Esophagus (tissue), 2 donors: ENCODE measurements around the gene ANKLE1. TPM values are rescaled to one million over a fixed set of nuclear protein-coding genes. Genes with fewer than 3 reads are reported as not detected.

Source experiments
- H3K27ac ChIP-seq, 2 donors: one replicate each; pipeline ENCODE4 v1.5.1; 2013; ENCODE audit warnings: low read depth in 2 of 2, mild to moderate bottlenecking in 2 of 2, inconsistent platforms in 1 of 2, low read length in 1 of 2, moderate library complexity in 1 of 2
- H3K27me3 ChIP-seq, 2 donors: one replicate each; pipeline ENCODE4 v1.6.1; 2013; ENCODE audit warnings: low read length in 2 of 2, control low read depth in 1 of 2, mild to moderate bottlenecking in 1 of 2; ENCODE audit not compliant: insufficient read depth in 2 of 2, control insufficient read depth in 1 of 2
- H3K36me3 ChIP-seq, 2 donors: one replicate each; pipeline ENCODE4 v1.6.1; 2013; ENCODE audit warnings: low read length in 1 of 2; ENCODE audit not compliant: control insufficient read depth in 2 of 2, insufficient read depth in 2 of 2
- H3K4me1 ChIP-seq, 2 donors: one replicate each; pipeline ENCODE4 v1.6.1; 2013; ENCODE audit warnings: low read length in 1 of 2; ENCODE audit not compliant: control insufficient read depth in 2 of 2, insufficient read depth in 2 of 2
- H3K4me3 ChIP-seq, 2 donors: one replicate each; pipeline ENCODE4 v1.5.1; 2013; ENCODE audit warnings: low read length in 2 of 2, mild to moderate bottlenecking in 2 of 2, low read depth in 1 of 2, moderate library complexity in 1 of 2
- H3K9me3 ChIP-seq, 2 donors: one replicate each; pipeline ENCODE4 v1.6.1; 2013; ENCODE audit warnings: mild to moderate bottlenecking in 2 of 2, low read depth in 1 of 2, low read length in 1 of 2, moderate library complexity in 1 of 2; ENCODE audit not compliant: control insufficient read depth in 2 of 2, insufficient read depth in 1 of 2
- WGBS, 2 donors: extraction: QIAGEN DNeasy Blood & Tissue Kit; methylation state at CpG; one replicate each; pipeline ENCODE4 v1.1.7; 2013; 5-methylcytosine and 5-hydroxymethylcytosine counted together
- polyA plus RNA-seq, 2 donors: library from polyadenylated mRNA; stranded (reverse); fragments of 200-250 nt; gene quantifications; one replicate each; pipeline ENCODE4 v1.2.3, GENCODE V29; 2013
- donor health status: healthy with polysubstance abuse.
- donor health status: Bipolar disorder and iron deficiency.

ANKLE1 gene
- polyA plus RNA-seq, 2 donors, result 0.22 to 0.45 TPM

GRCh38 chr19:17329366-17330261 lies 47.9 kb downstream of the ANKLE1 start:
- Histone ChIP-seq H3K36me3 (peaks cover 0 to 28% of the 10 kb centered on the region in 2 donors), H3K4me1 (peaks cover 10 to 25% of the 10 kb centered on the region in 2 donors), H3K4me3 (peak overlapping the region; percentile 0 to 31), H3K27me3 (peaks cover 0 to 4% of the 10 kb centered on the region in 2 donors), H3K9me3 (peaks cover 0 to 12% of the 10 kb centered on the region in 2 donors), H3K27ac (no peak overlapping the region)
- 51% methylated on average over 45 to 51 of the region's 51 CpGs for WGBS, 2 donors

GRCh38 chr19:17330262-17331044 lies 48.8 kb downstream of the ANKLE1 start:
- Histone ChIP-seq H3K4me1 (peaks cover 10 to 27% of the 10 kb centered on the region in 2 donors), H3K9me3 (peaks cover 0 to 12% of the 10 kb centered on the region in 2 donors), H3K36me3 (peaks cover 0 to 21% of the 10 kb centered on the region in 2 donors), H3K4me3 (no peak overlapping the region), H3K27ac (no peak overlapping the region), H3K27me3 (peaks cover 0 to 4% of the 10 kb centered on the region in 2 donors)
- 84 to 91% methylated on average over 21 to 24 of the region's 24 CpGs for WGBS, 2 donors

GRCh38 chr19:17331045-17331558 lies 49.4 kb downstream of the ANKLE1 start:
- WGBS, 2 donors, result 71 to 75% methylated on average over 13 of the region's 13 CpGs
- Histone ChIP-seq H3K4me3 (no peak overlapping the region), H3K27ac (no peak overlapping the region), H3K4me1 (peaks cover 10 to 27% of the 10 kb centered on the region in 2 donors), H3K9me3 (peaks cover 0 to 12% of the 10 kb centered on the region in 2 donors), H3K36me3 (peaks cover 0 to 21% of the 10 kb centered on the region in 2 donors), H3K27me3 (peaks cover 0 to 4% of the 10 kb centered on the region in 2 donors)

GRCh38 chr19:17332360-17332676 lies 50.6 kb downstream of the ANKLE1 start:
- H3K27ac ChIP-seq, result no peak overlapping the region
- H3K27me3 ChIP-seq, result peaks cover 0 to 4% of the 10 kb centered on the region in 2 donors
- peaks cover 0 to 21% of the 10 kb centered on the region in 2 donors for H3K36me3 ChIP-seq
- peaks cover 10 to 27% of the 10 kb centered on the region in 2 donors for H3K4me1 ChIP-seq
- 92 to 93% methylated on average over 8 of the region's 8 CpGs for WGBS, 2 donors
- H3K9me3 ChIP-seq, result peaks cover 0 to 12% of the 10 kb centered on the region in 2 donors
- no peak overlapping the region for H3K4me3 ChIP-seq

GRCh38 chr19:17332677-17333581 lies 51.2 kb downstream of the ANKLE1 start:
- Histone ChIP-seq H3K27me3 (peaks cover 0 to 4% of the 10 kb centered on the region in 2 donors), H3K27ac (no peak overlapping the region), H3K4me3 (peak overlapping the region in 1 of 2 donors; percentile 8), H3K4me1 (peaks cover 10 to 27% of the 10 kb centered on the region in 2 donors), H3K9me3 (peaks cover 0 to 12% of the 10 kb centered on the region in 2 donors), H3K36me3 (peaks cover 0 to 21% of the 10 kb centered on the region in 2 donors)
- WGBS, 2 donors, result 95 to 97% methylated on average over 45 of the region's 45 CpGs

GRCh38 chr19:17333611-17334413 lies 52.1 kb downstream of the ANKLE1 start:
- Histone ChIP-seq H3K4me1 (peaks cover 16 to 33% of the 10 kb centered on the region in 2 donors), H3K4me3 (peak overlapping the region; percentile 56 to 68), H3K9me3 (peaks cover 0 to 12% of the 10 kb centered on the region in 2 donors), H3K27me3 (peaks cover 0 to 4% of the 10 kb centered on the region in 2 donors), H3K27ac (peak overlapping the region; percentile 85 to 90), H3K36me3 (peaks cover 0 to 22% of the 10 kb centered on the region in 2 donors)
- 39% methylated on average over 50 to 52 of the region's 52 CpGs for WGBS, 2 donors

- peaks cover 0 to 12% of the 10 kb centered on the region in 2 donors for H3K9me3 ChIP-seq
- H3K27ac ChIP-seq, result peak within 1 kb of the TSS; percentile 85 to 90
- peak within 1 kb of the TSS; percentile 56 to 68 for H3K4me3 ChIP-seq
- peaks cover 13 to 26% of the 10 kb centered on the region in 2 donors for H3K4me1 ChIP-seq
- WGBS, 2 donors, result 1 to 3% methylated on average over 43 to 86 of the region's 86 CpGs
- peaks cover 0 to 26% of the 10 kb centered on the region in 2 donors for H3K36me3 ChIP-seq
- H3K27me3 ChIP-seq, result peaks cover 0 to 4% of the 10 kb centered on the region in 2 donors
Measured at GRCh38 chr19:17334414-17335409, 53.0 kb downstream of the ANKLE1 start, which contains the start of gene ANO8. TSS of gene ANO8 (minus strand) at chr19:17334855. CDS start at chr19:17334670, 185 bp downstream.
